ENCODE data around the gene NUDT2. TPM values are rescaled to one million over a fixed set of nuclear protein-coding genes. Genes with fewer than 3 reads are reported as not detected.
"Not testable (repeated sequence)": the region's sequence is repeated elsewhere in the genome, so short reads cannot be mapped to it uniquely, and the experiment has no call there.

NUDT2 gene
- total RNA-seq, 6 experiments from 2014 or later: 29.0 to 35.2 (median 31.9) TPM

DNA sequence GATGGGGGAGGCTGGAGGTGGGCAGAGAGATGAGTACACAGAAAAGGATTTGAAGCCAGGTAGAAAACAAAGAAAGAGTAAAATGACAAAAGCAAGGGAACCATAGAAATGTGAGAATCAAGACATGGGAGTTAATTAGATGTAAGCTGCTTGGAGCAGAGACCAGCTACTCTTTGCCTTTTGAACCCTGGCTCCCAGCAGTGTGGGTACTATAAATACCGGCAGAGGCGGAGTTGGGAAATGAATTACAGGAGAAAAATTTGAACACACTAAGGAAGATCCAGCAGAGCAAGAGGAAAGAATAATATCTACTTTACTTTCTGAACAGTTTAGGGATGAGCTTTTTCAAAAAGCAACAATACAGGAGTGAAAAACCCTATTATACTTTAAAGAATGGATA lies 36.8 kb upstream of the NUDT2 start:
- Mint-ChIP-seq H3K4me1 (ENCODE audit: low read depth) (no peaks in the 10 kb centered on the region), H3K27ac (no peak overlapping the region), H3K9me3 (no peaks in the 10 kb centered on the region), H3K36me3 (ENCODE audit: low read depth) (no peaks in the 10 kb centered on the region), H3K27me3 (ENCODE audit: insufficient read depth) (no peaks in the 10 kb centered on the region), H3K4me3 (no peak overlapping the region)
- TF ChIP-seq, protein P1, sequence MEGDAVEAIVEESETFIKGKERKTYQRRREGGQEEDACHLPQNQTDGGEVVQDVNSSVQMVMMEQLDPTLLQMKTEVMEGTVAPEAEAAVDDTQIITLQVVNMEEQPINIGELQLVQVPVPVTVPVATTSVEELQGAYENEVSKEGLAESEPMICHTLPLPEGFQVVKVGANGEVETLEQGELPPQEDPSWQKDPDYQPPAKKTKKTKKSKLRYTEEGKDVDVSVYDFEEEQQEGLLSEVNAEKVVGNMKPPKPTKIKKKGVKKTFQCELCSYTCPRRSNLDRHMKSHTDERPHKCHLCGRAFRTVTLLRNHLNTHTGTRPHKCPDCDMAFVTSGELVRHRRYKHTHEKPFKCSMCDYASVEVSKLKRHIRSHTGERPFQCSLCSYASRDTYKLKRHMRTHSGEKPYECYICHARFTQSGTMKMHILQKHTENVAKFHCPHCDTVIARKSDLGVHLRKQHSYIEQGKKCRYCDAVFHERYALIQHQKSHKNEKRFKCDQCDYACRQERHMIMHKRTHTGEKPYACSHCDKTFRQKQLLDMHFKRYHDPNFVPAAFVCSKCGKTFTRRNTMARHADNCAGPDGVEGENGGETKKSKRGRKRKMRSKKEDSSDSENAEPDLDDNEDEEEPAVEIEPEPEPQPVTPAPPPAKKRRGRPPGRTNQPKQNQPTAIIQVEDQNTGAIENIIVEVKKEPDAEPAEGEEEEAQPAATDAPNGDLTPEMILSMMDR (IDR thresholded peaks at IDR 0.05): no peak
- DNase-seq: no peak

DNA sequence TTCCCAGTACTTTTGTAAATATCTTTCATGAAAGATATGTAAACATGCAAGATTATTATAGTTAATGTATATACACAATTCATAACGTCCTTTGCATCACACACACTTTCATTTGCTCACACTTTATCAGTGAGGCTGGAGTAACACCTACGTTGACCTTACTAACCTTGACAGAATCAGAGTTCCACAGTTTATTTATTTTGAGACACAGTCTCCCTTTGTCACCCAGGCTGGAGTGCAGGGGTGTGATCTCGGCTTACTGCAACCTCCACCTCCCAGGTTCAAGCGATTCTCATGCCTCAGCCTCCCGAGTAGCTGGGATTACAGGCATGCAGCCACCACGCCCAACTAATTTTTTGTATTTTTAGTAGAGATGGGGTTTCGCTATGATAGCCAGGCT lies 28.3 kb upstream of the NUDT2 start:
- not testable (repeated sequence) for DNase-seq; H3K36me3 Mint-ChIP-seq (ENCODE audit: low read depth); H3K27me3 Mint-ChIP-seq (ENCODE audit: insufficient read depth); H3K27ac Mint-ChIP-seq; H3K4me1 Mint-ChIP-seq (ENCODE audit: low read depth); H3K9me3 Mint-ChIP-seq; H3K4me3 Mint-ChIP-seq

DNA sequence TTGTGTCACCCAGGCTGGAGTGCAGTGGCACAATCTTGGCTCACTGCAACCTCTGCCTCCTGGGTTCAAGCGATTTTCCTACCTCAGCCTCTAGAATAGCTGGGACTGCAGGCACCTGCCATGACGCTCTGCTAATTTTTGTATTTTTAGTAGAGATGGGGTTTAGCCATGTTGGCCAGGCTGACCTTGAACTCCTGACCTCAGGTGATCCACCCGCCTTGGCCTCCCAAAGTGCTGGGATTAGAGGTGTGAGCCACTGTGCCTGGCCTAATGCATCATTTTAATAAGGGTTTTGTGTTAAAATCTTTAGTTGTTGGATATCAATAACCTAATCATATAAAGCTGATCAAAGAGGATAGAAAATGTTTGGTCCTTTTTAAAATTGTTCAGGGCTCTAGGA lies 21.1 kb upstream of the NUDT2 start:
- H3K9me3 Mint-ChIP-seq; H3K4me3 Mint-ChIP-seq; H3K27ac Mint-ChIP-seq; H3K27me3 Mint-ChIP-seq (ENCODE audit: insufficient read depth); H3K36me3 Mint-ChIP-seq (ENCODE audit: low read depth); DNase-seq: not testable (repeated sequence)
- peaks cover 14% of the 10 kb centered on the region for H3K4me1 Mint-ChIP-seq (ENCODE audit: low read depth)

DNA sequence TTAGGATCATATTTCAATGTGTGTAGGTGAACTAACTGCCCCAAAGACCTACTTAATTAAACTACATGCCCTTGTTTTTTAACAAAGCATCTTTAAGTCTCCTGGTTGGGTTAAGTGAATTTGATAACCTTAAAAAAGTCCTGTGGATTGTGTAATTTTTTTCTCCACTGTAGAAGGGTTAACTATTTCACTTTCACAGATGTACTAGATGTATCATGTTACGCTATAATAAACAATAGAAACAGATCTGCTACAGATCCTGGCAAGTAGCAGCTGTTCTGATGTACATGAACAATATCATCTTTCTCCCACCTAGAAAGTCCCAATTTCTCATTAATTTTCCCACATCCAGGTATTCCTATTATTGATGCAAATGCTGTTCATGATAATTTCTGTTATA lies 19.2 kb upstream of the NUDT2 start:
- DNase-seq: no peak
- Mint-ChIP-seq H3K9me3 (no peaks in the 10 kb centered on the region), H3K4me3 (no peak overlapping the region), H3K4me1 (ENCODE audit: low read depth) (peaks cover 14% of the 10 kb centered on the region), H3K36me3 (ENCODE audit: low read depth) (no peaks in the 10 kb centered on the region), H3K27me3 (ENCODE audit: insufficient read depth) (no peaks in the 10 kb centered on the region), H3K27ac (no peak overlapping the region)
- TF ChIP-seq, protein P1 (IDR thresholded peaks at IDR 0.05): no peak

DNA sequence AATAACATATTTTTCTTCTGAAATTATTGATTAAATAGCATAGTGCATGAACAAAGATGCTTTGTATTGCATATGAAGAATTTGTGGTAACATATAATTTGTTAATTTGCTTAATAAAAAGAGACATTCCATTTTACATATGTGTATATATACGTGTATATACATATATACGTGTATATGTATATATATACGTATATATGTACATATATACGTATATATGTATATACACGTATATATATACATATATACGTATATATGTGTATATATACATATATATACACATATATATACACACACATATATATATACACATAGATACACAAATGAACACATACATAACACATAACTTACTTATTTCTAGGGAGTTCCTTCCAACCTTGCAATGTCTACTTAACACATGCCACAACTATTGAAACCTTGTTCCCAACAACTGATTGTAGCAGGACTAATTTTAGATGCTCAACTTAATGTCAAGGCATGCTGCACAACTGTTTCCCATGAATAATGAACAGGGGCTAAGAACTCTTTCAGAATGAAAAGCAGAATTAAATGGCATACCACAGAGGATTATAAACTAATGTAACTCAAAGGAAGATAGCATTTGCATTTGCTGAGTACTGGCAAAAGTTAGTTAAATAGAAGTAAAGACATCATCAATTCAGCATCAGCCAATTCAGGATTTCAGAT lies 17.7 kb upstream of the NUDT2 start:
- H3K4me3 Mint-ChIP-seq: no peak overlapping the region
- no peaks in the 10 kb centered on the region for H3K9me3 Mint-ChIP-seq
- TF ChIP-seq, protein P1 (IDR thresholded peaks at IDR 0.05): no peak
- no peak for DNase-seq
- H3K4me1 Mint-ChIP-seq (ENCODE audit: low read depth): peaks cover 14% of the 10 kb centered on the region
- H3K36me3 Mint-ChIP-seq (ENCODE audit: low read depth): no peaks in the 10 kb centered on the region
- H3K27ac Mint-ChIP-seq: no peak overlapping the region
- H3K27me3 Mint-ChIP-seq (ENCODE audit: insufficient read depth): no peaks in the 10 kb centered on the region

DNA sequence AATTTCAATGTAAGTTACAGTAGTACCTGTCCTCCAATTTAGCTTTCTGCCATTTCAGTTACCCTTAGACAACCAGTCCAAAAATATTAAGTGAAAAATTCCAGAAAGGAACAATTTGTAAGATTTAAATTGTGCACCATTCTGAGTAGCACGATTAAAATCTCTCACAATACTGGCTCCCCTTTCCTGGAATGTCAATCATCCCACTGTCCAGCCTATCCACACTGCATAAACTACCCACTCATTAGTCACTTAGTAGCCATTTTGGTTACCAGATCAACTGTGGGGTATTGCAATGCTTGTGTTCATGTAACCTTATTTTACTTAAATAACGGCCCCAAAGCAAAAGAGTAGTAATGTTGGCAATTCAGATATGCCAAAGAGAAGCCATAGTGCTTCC lies 11.9 kb upstream of the NUDT2 start:
- Mint-ChIP-seq H3K27me3 (ENCODE audit: insufficient read depth) (no peaks in the 10 kb centered on the region), H3K36me3 (ENCODE audit: low read depth) (no peaks in the 10 kb centered on the region), H3K4me1 (ENCODE audit: low read depth) (no peaks in the 10 kb centered on the region), H3K9me3 (no peaks in the 10 kb centered on the region), H3K27ac (no peak overlapping the region), H3K4me3 (no peak overlapping the region)
- DNase-seq: no peak
- TF ChIP-seq, protein P1 (IDR thresholded peaks at IDR 0.05): no peak
